ENCODE measurements around the gene SEC16A. TPM values are rescaled to one million over a fixed set of nuclear protein-coding genes. Genes with fewer than 3 reads are reported as not detected.

SEC16A gene
- total RNA-seq, 1 experiment from 2014 or later: 56.4 TPM

DNA sequence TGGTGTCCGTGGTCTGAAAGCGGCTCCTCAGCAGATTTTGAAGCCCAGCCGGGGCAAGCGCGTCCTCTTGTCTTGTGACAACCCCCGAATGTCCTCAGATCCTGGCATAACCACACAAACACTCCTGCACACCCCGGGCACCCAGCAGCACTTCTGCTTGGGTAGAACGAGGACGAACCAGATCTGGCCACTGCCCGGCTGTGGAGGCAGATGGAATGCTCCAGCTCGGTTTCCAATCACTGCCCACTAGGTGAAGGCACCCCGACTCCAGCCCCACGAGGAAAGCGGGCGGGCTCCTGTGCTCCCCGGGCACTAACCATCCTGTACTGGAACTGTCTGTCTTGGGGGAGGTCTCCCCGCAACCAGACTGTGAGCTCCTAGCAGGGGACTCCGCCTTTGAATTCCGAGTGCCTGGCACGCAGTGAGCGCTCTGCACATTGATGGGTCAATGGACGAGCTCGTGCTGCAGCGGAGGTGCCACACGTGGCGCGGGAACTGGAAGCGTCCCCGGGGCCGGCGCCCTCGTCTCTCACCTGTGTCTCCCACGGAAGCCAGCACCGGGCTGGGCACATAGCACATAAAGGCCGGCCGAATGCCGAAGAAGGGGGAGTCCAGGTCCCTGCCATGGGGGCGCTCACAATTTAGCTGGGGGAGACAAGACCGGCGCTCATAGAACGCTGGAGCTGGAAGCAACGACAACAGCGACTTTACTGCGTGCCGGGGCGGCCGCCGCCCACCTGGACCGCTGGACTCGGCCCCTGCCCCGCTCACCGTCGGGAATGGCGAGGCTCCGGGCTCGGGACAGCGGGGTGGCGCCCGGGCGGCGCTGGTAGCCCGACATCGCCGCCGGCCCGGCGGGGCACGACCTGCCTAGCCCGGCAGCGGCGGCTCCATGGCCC, 73.0 kb downstream of the SEC16A start:
- peak overlapping the region; percentile 79 for H3K4me2 ChIP-seq (ENCODE audit: insufficient read depth, insufficient read length, low read length)
- H3K56ac ChIP-seq (ENCODE audit: insufficient read length, low read depth, low read length): no peak overlapping the region
- H3K79me1 ChIP-seq (ENCODE audit: insufficient read depth, low read depth, low read length, poor library complexity, severe bottlenecking): peaks cover 22% of the 10 kb centered on the region
- no peak overlapping the region for H3K27ac ChIP-seq (ENCODE audit: insufficient read length, low read depth, low read length)
- Mint-ChIP-seq H3K4me1 (peaks cover 22 to 25% of the 10 kb centered on the region in 2 experiments), H3K4me3 (peak overlapping the region; percentile 91 to 96), H3K27me3 (ENCODE audit: low read depth) (peaks cover 3% of the 10 kb centered on the region), H3K36me3 (ENCODE audit: insufficient read depth in 1 of 3, low read depth in 3 of 3) (peaks cover 47 to 75% (median 66%) of the 10 kb centered on the region in 3 experiments; a peak in 6 of 7 replicates), H3K9me3 (no peaks in the 10 kb centered on the region), H3K27ac (peak overlapping the region; percentile 86 to 94 (median 92); a peak in 6 of 7 replicates)
- TF ChIP-seq, protein P1, sequence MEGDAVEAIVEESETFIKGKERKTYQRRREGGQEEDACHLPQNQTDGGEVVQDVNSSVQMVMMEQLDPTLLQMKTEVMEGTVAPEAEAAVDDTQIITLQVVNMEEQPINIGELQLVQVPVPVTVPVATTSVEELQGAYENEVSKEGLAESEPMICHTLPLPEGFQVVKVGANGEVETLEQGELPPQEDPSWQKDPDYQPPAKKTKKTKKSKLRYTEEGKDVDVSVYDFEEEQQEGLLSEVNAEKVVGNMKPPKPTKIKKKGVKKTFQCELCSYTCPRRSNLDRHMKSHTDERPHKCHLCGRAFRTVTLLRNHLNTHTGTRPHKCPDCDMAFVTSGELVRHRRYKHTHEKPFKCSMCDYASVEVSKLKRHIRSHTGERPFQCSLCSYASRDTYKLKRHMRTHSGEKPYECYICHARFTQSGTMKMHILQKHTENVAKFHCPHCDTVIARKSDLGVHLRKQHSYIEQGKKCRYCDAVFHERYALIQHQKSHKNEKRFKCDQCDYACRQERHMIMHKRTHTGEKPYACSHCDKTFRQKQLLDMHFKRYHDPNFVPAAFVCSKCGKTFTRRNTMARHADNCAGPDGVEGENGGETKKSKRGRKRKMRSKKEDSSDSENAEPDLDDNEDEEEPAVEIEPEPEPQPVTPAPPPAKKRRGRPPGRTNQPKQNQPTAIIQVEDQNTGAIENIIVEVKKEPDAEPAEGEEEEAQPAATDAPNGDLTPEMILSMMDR (conservative IDR thresholded peaks at IDR 0.05): no peak
- no peak overlapping the region for H2BK120ac ChIP-seq (ENCODE audit: low read depth, low read length, poor library complexity, severe bottlenecking)
- no peak overlapping the region for H3K23ac ChIP-seq (ENCODE audit: insufficient read length, low read depth, low read length)
- H3K27me3 ChIP-seq (ENCODE audit: insufficient read depth, low read length): no peaks in the 10 kb centered on the region
- H2BK15ac ChIP-seq (ENCODE audit: low read depth, low read length): no peak overlapping the region
- H3K14ac ChIP-seq (ENCODE audit: insufficient read depth, low read length): peak overlapping the region; percentile 83
- H4K91ac ChIP-seq (ENCODE audit: insufficient read length, low read depth, low read length): no peak overlapping the region
- peak overlapping the region; percentile 27 for H3K18ac ChIP-seq (ENCODE audit: insufficient read length, low read depth, low read length)
- no peak overlapping the region; the same call in 1 of the 2 replicates for H3K4ac ChIP-seq (ENCODE audit: low read depth, low read length)
- peaks cover 15% of the 10 kb centered on the region for H3K23me2 ChIP-seq (ENCODE audit: insufficient read length, low read depth, low read length, poor library complexity, severe bottlenecking)
- H2BK20ac ChIP-seq (ENCODE audit: low read depth, low read length, poor library complexity, severe bottlenecking): no peak overlapping the region
- no peak overlapping the region for H2BK5ac ChIP-seq (ENCODE audit: insufficient read length, low read length)
- H4K20me1 ChIP-seq (ENCODE audit: control insufficient read depth, insufficient read depth, insufficient read length): no peaks in the 10 kb centered on the region
- peaks cover 16% of the 10 kb centered on the region; the same call in 1 of the 2 replicates for H3K79me2 ChIP-seq (ENCODE audit: insufficient read depth, low read length)
- H2AFZ ChIP-seq (ENCODE audit: low read length): no peak overlapping the region
- no peak overlapping the region for H2AK5ac ChIP-seq (ENCODE audit: insufficient read length, low read length)
- no peaks in the 10 kb centered on the region for H3K9me3 ChIP-seq (ENCODE audit: control insufficient read depth, low read depth, low read length)
- H3K9ac ChIP-seq (ENCODE audit: extremely low read depth, insufficient read length, low read length): peak overlapping the region; percentile 59
- no CpG with 5 or more reads among the region's 71 CpGs for WGBS (ENCODE audit: extremely low coverage, insufficient read length, low lambda C conversion rate)
- no peak for DNase-seq
- no peak overlapping the region for H3T11ph ChIP-seq (ENCODE audit: low read length)
- H2BK12ac ChIP-seq (ENCODE audit: insufficient read length, low read depth, low read length): no peak overlapping the region
- H4K5ac ChIP-seq (ENCODE audit: insufficient read length, low read depth, low read length): no peak overlapping the region
- H4K8ac ChIP-seq (replicated peaks; ENCODE audit: insufficient read length, low read depth, low read length): no peak overlapping the region
- H3K4me1 ChIP-seq (ENCODE audit: insufficient read depth, low read length): no peaks in the 10 kb centered on the region
